HepG2 (cell line): Measurements from ENCODE around the gene SNCG. TPM values are rescaled to one million over a fixed set of nuclear protein-coding genes. Genes with fewer than 3 reads are reported as not detected.
A peak's percentile ranks its signal among the peaks of the same experiment; 100 is the strongest.

ENCODE experiments used
- ATAC-seq: fragments of 200-7000 bp; cut with Tn5 transposase; 3 replicates; pipeline ENCODE4 v1.9.1; 2020; ENCODE audit warnings: mild to moderate bottlenecking, moderate library complexity
- BruUV-seq: library from RNA; stranded (reverse); fragments of 400-500 nt; replicated peaks from 2 replicates; lab custom pipeline; 2021; lab: Mats Ljungman, UMichigan
- CTCF ChIA-PET: fragments of 300-600 bp; formaldehyde crosslinking; extraction: SDS; loops from one replicate; lab custom pipeline; 2021; ENCODE audit warnings: low total read pairs, inconsistent platforms, low intra/inter-chr PET ratio; lab: Yijun Ruan, JAX
- POLR2A ChIA-PET: fragments of 350-600 bp; sonication (Branson Sonifier 250); formaldehyde crosslinking; loops from one replicate; lab custom pipeline; 2020; ENCODE audit warnings: antibody characterized with exemption, inconsistent platforms; lab: Yijun Ruan, JAX
- DNase-seq: peaks from one replicate; pipeline ENCODE4 v3.0.0-alpha.2; 2015; ENCODE audit warnings: low spot score
- FAIRE-seq: peaks from 3 replicates; lab custom pipeline; 2011; peaks lifted over from hg19 to GRCh38; lab: Jason Lieb, UNC
- H2AFZ ChIP-seq: one replicate; pipeline ENCODE4 v1.6.1; 2011; ENCODE audit warnings: low read length, inconsistent platforms
- H3K27ac ChIP-seq: fragments of 300-600 bp; 3 replicates; pipeline ENCODE4 v1.8.0; 2011; ENCODE audit warnings: mixed run types, mild to moderate bottlenecking, mixed read lengths, low read length, inconsistent platforms; ENCODE audit not compliant: insufficient read depth; ENCODE audit errors: extremely low read length
- H3K27me3 ChIP-seq, 2 experiments: fragments of 200-600 bp in 1 of 2; 2 replicates in 1 of 2; 3 replicates in 1 of 2; pipeline versions ENCODE4 v1.6.0 to v1.8.0; 2011; ENCODE audit warnings: low read length in 2 of 2, mild to moderate bottlenecking in 2 of 2, moderate library complexity in 2 of 2, inconsistent platforms in 1 of 2; ENCODE audit not compliant: insufficient read depth in 2 of 2, control insufficient read depth in 1 of 2
- H3K36me3 ChIP-seq, 2 experiments: fragments of 200-600 bp in 1 of 2; replicated peaks in 1 of 2; 2 replicates in 1 of 2; 3 replicates in 1 of 2; pipeline versions ENCODE4 v1.5.1 to v1.8.0; 2011; ENCODE audit warnings: low read length in 2 of 2, inconsistent platforms in 1 of 2; ENCODE audit not compliant: insufficient read depth in 2 of 2, control insufficient read depth in 1 of 2
- H3K4me1 ChIP-seq: 2 replicates; pipeline ENCODE4 v1.5.1; 2012; ENCODE audit warnings: low read length, inconsistent platforms; ENCODE audit not compliant: insufficient read depth
- H3K4me2 ChIP-seq: 2 replicates; pipeline ENCODE4 v1.6.0; 2011; ENCODE audit warnings: low read depth, low read length, inconsistent platforms
- H3K4me3 ChIP-seq, 3 experiments: fragments of 200-600 bp in 1 of 3; sonication (generic), shearing (Covaris generic) in 1 of 3; replicated peaks in 1 of 3; 2 replicates each; pipeline ENCODE4 v1.5.1; 2011 to 2016; ENCODE audit warnings: low read length in 3 of 3, inconsistent platforms in 2 of 3, low read depth in 2 of 3, mild to moderate bottlenecking in 2 of 3, control low read depth in 1 of 3, mixed read lengths in 1 of 3; ENCODE audit not compliant: insufficient read depth in 1 of 3
- H3K79me2 ChIP-seq: one replicate; pipeline ENCODE4 v1.6.1; 2011; ENCODE audit warnings: low read length, inconsistent platforms; ENCODE audit not compliant: insufficient read depth
- H3K9ac ChIP-seq: 2 replicates; pipeline ENCODE4 v1.6.0; 2011; ENCODE audit warnings: mild to moderate bottlenecking, low read depth, low read length, inconsistent platforms; ENCODE audit not compliant: insufficient read depth
- H3K9me3 ChIP-seq: 2 replicates; pipeline ENCODE4 v1.5.1; 2012; ENCODE audit warnings: mild to moderate bottlenecking, low read length
- H4K20me1 ChIP-seq: 2 replicates; pipeline ENCODE4 v1.6.0; 2011; ENCODE audit warnings: inconsistent platforms, mild to moderate bottlenecking, low read length, moderate library complexity; ENCODE audit not compliant: insufficient read depth
- CERS6 ChIP-seq: sonication (generic); formaldehyde crosslinking; IDR thresholded peaks from 2 replicates; pipeline ENCODE4 v1.5.0; 2020; ENCODE audit warnings: missing genetic modification reagents
- ETV5 ChIP-seq: IDR thresholded peaks from 2 replicates; pipeline ENCODE4 v1.6.1; 2018; ENCODE audit warnings: missing biosample characterization, missing genetic modification reagents, inconsistent platforms, borderline replicate concordance
- POLR2AphosphoS2 ChIP-seq: IDR thresholded peaks from 2 replicates; pipeline ENCODE4 v1.6.1; 2011; ENCODE audit warnings: low read depth, low read length, improper control_type of control experiment
- SOX13 ChIP-seq, 3 experiments: fragments of 450-650 bp in 1 of 3; sonication (generic) in 1 of 3; formaldehyde crosslinking in 1 of 3; IDR thresholded peaks in 2 of 3; conservative IDR thresholded peaks in 1 of 3; 2 replicates each; pipeline versions ENCODE4 v1.5.0 to v1.6.1; 2016 to 2020; ENCODE audit warnings: antibody characterized with exemption in 1 of 3, mild to moderate bottlenecking in 1 of 3, missing compliant biosample characterization in 1 of 3, missing genetic modification reagents in 1 of 3, moderate library complexity in 1 of 3
- TARDBP ChIP-seq: sonication (generic); formaldehyde crosslinking; IDR thresholded peaks from 2 replicates; pipeline ENCODE4 v1.8.0; 2022; ENCODE audit warnings: mild to moderate bottlenecking, missing genetic modification reagents
- ZNF232 ChIP-seq: sonication (generic); formaldehyde crosslinking; IDR thresholded peaks from 2 replicates; pipeline ENCODE4 v1.4.0; 2020; ENCODE audit warnings: missing genetic modification reagents, borderline replicate concordance
- ZNF256 ChIP-seq: sonication (generic); formaldehyde crosslinking; conservative IDR thresholded peaks from 2 replicates; pipeline ENCODE4 v1.4.0; 2020; ENCODE audit warnings: missing genetic modification reagents
- ZSCAN9 ChIP-seq: IDR thresholded peaks from 2 replicates; pipeline ENCODE4 v1.6.1; 2016; ENCODE audit warnings: borderline replicate concordance
- WGBS: methylation state at CpG from one replicate; pipeline ENCODE4 v1.1.6; 2017; ENCODE audit warnings: low lambda C conversion rate; 5-methylcytosine and 5-hydroxymethylcytosine counted together
- in situ Hi-C: cut with HindIII; loops from 2 replicates; pipeline ENCODE4 v1.10.0; 2017; ENCODE audit warnings: low pct_unique_long_range_greater_than_20kb; ENCODE audit not compliant: extremely low pct_ligation_motif_present
- intact Hi-C: fragments of 100-400 bp; cut with micrococcal nuclease; formaldehyde crosslinking; loops from one replicate; pipeline ENCODE4 v1.10.0; 2022; ENCODE audit not compliant: unreplicated experiment
- polyA plus RNA-seq, 8 experiments: library from polyadenylated mRNA; depleted of rRNA in 3 of 8; stranded (reverse) in 7 of 8; unstranded in 1 of 8; fragments of >200 nt; fragmentation: Illumina TruSeq in 4 of 8; extraction: Trizol in 4 of 8; gene quantifications; 2 replicates each; pipeline versions ENCODE4 v1.2.1 to v1.2.3, GENCODE V29; 2011 to 2016; ENCODE audit warnings: low read depth in 4 of 8, missing spikeins in 1 of 8, mixed read lengths in 1 of 8; ENCODE audit not compliant: insufficient read depth in 1 of 8
- total RNA-seq, 5 experiments: library from RNA; depleted of rRNA; stranded (reverse); fragments of >200 nt; fragmentation: Illumina TruSeq; extraction: Trizol; gene quantifications; 2 replicates each; pipeline ENCODE4 v1.2.3, GENCODE V29; 2016; ENCODE audit warnings: low read depth in 1 of 5
- TF ChIP-seq, protein P1 (sequence below): IDR thresholded peaks from 2 replicates; pipeline ENCODE4 v1.4.0; 2020; ENCODE audit warnings: mild to moderate bottlenecking, missing genetic modification reagents
- TF ChIP-seq, protein P2 (sequence below): sonication (generic); formaldehyde crosslinking; IDR thresholded peaks from 2 replicates; pipeline ENCODE4 v1.8.1; 2023; ENCODE audit warnings: mild to moderate bottlenecking, inconsistent platforms, moderate library complexity, missing genetic modification reagents, borderline replicate concordance
- TF ChIP-seq, protein P3 (sequence below): sonication (generic); formaldehyde crosslinking; IDR thresholded peaks from 2 replicates; pipeline ENCODE4 v1.5.1; 2020; ENCODE audit warnings: missing genetic modification reagents, mild to moderate bottlenecking, borderline replicate concordance
- TF ChIP-seq, protein P4 (sequence below): sonication (generic); formaldehyde crosslinking; IDR thresholded peaks from 2 replicates; pipeline ENCODE4 v1.8.0; 2022; ENCODE audit warnings: low read depth, missing genetic modification reagents
- TF ChIP-seq, protein P5 (sequence below): sonication (generic); formaldehyde crosslinking; IDR thresholded peaks from 2 replicates; pipeline ENCODE4 v1.4.0; 2020; ENCODE audit warnings: missing genetic modification reagents

The SNCG gene
- total and polyA plus RNA-seq, 2 of the 13 experiments (the other 11 are each of a cell fraction or from before 2014, with no cell fraction given) = 0.22 to 0.91 TPM

DNA sequence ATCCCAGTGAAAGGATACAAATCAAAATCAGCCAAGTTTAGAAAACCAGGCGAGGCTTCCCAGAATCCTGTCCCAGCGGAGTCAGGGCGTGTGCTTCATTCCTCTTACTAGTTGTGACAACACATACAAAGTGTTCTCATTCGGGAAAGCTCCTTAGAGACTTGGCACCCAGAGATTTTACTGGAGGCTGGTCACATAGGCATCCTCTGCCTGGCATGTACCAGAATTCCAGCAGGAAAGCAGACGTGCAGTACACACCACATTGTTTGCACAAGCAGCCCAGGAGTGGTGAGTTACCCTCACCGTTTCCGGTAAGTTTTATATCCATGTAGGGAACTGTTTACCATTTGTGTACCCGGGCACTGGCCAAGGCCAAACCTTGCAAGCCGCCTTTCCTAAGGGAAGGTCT, 35.8 kb upstream of the SNCG start:
- DNase-seq = peak; percentile 20
- no peak overlapping the region for H3K27ac ChIP-seq
- H3K9me3 ChIP-seq = no peaks in the 10 kb centered on the region
- intact Hi-C loops (no loop called here), in situ Hi-C loops (no loop called here)
- H4K20me1 ChIP-seq = no peaks in the 10 kb centered on the region
- ATAC-seq = peak; percentile 48; the same call in 1 of the 3 replicates
- no peaks in the 10 kb centered on the region for H3K27me3 ChIP-seq
- no peaks in the 10 kb centered on the region for H3K79me2 ChIP-seq
- BruUV-seq = no TSS peak
- H2AFZ ChIP-seq = no peak overlapping the region
- no peak overlapping the region for H3K9ac ChIP-seq
- no peak overlapping the region for H3K4me3 ChIP-seq
- 91% methylated on average over 6 of the region's 9 CpGs for WGBS
- no peak for FAIRE-seq
- peaks cover 11 to 40% of the 10 kb centered on the region in 2 experiments; a peak in 4 of 5 replicates for H3K36me3 ChIP-seq
- ChIA-PET CTCF (no interaction called here), POLR2A (no interaction called here)
- no peak overlapping the region for H3K4me2 ChIP-seq
- H3K4me1 ChIP-seq = no peaks in the 10 kb centered on the region
- TF ChIP-seq ZSCAN9 (CRISPR knock-in tag) = no peak
- TF ChIP-seq TARDBP (CRISPR knock-in tag) = no peak
- no peak for TF ChIP-seq CERS6 (CRISPR knock-in tag)
- no peak for TF ChIP-seq SOX13 (IDR thresholded peaks at IDR 0.05)
- TF ChIP-seq SOX13 (CRISPR knock-in tag; conservative IDR thresholded peaks at IDR 0.05 in 1 of 2, IDR thresholded peaks at IDR 0.05 in 1 of 2) = no peak
- TF ChIP-seq, protein P1, sequence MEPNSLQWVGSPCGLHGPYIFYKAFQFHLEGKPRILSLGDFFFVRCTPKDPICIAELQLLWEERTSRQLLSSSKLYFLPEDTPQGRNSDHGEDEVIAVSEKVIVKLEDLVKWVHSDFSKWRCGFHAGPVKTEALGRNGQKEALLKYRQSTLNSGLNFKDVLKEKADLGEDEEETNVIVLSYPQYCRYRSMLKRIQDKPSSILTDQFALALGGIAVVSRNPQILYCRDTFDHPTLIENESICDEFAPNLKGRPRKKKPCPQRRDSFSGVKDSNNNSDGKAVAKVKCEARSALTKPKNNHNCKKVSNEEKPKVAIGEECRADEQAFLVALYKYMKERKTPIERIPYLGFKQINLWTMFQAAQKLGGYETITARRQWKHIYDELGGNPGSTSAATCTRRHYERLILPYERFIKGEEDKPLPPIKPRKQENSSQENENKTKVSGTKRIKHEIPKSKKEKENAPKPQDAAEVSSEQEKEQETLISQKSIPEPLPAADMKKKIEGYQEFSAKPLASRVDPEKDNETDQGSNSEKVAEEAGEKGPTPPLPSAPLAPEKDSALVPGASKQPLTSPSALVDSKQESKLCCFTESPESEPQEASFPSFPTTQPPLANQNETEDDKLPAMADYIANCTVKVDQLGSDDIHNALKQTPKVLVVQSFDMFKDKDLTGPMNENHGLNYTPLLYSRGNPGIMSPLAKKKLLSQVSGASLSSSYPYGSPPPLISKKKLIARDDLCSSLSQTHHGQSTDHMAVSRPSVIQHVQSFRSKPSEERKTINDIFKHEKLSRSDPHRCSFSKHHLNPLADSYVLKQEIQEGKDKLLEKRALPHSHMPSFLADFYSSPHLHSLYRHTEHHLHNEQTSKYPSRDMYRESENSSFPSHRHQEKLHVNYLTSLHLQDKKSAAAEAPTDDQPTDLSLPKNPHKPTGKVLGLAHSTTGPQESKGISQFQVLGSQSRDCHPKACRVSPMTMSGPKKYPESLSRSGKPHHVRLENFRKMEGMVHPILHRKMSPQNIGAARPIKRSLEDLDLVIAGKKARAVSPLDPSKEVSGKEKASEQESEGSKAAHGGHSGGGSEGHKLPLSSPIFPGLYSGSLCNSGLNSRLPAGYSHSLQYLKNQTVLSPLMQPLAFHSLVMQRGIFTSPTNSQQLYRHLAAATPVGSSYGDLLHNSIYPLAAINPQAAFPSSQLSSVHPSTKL (CRISPR knock-in tag) = peak; percentile 17; the same call in 1 of the 2 replicates
- no peak for TF ChIP-seq POLR2AphosphoS2
- TF ChIP-seq, protein P2, sequence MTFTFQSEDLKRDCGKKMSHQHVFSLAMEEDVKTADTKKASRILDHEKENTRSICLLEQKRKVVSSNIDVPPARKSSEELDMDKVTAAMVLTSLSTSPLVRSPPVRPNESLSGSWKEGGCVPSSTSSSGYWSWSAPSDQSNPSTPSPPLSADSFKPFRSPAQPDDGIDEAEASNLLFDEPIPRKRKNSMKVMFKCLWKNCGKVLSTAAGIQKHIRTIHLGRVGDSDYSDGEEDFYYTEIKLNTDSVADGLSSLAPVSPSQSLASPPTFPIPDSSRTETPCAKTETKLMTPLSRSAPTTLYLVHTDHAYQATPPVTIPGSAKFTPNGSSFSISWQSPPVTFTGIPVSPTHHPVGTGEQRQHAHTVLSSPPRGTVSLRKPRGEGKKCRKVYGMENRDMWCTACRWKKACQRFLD = no peak
- TF ChIP-seq, protein P3, sequence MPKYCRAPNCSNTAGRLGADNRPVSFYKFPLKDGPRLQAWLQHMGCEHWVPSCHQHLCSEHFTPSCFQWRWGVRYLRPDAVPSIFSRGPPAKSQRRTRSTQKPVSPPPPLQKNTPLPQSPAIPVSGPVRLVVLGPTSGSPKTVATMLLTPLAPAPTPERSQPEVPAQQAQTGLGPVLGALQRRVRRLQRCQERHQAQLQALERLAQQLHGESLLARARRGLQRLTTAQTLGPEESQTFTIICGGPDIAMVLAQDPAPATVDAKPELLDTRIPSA (CRISPR knock-in tag) = no peak
- peak; percentile 53; the same call in 1 of the 2 replicates for TF ChIP-seq ETV5 (CRISPR knock-in tag)
- no peak for TF ChIP-seq ZNF232 (CRISPR knock-in tag)
- TF ChIP-seq, protein P4, sequence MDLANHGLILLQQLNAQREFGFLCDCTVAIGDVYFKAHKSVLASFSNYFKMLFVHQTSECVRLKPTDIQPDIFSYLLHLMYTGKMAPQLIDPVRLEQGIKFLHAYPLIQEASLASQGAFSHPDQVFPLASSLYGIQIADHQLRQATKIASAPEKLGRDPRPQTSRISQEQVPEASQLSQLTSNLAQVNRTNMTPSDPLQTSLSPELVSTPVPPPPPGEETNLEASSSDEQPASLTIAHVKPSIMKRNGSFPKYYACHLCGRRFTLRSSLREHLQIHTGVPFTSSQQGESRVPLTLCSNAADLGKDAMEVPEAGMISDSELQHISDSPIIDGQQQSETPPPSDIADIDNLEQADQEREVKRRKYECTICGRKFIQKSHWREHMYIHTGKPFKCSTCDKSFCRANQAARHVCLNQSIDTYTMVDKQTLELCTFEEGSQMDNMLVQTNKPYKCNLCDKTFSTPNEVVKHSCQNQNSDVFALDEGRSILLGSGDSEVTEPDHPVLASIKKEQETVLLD (CRISPR knock-in tag) = no peak
- TF ChIP-seq ZNF256 = no peak
- TF ChIP-seq, protein P5, sequence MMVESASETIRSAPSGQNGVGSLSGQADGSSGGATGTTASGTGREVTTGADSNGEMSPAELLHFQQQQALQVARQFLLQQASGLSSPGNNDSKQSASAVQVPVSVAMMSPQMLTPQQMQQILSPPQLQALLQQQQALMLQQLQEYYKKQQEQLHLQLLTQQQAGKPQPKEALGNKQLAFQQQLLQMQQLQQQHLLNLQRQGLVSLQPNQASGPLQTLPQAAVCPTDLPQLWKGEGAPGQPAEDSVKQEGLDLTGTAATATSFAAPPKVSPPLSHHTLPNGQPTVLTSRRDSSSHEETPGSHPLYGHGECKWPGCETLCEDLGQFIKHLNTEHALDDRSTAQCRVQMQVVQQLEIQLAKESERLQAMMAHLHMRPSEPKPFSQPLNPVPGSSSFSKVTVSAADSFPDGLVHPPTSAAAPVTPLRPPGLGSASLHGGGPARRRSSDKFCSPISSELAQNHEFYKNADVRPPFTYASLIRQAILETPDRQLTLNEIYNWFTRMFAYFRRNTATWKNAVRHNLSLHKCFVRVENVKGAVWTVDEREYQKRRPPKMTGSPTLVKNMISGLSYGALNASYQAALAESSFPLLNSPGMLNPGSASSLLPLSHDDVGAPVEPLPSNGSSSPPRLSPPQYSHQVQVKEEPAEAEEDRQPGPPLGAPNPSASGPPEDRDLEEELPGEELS (CRISPR knock-in tag) = 0 out of 2 replicates have a peak, but pooled peaks have one; percentile 14
